Neuronal stem cell (in vitro differentiated cells): Measurements from ENCODE around the gene NEU4.
A peak's percentile ranks its signal among the peaks of the same experiment; 100 is the strongest.
"Not testable (repeated sequence)": the region's sequence is repeated elsewhere in the genome, so short reads cannot be mapped to it uniquely, and the experiment has no call there.

Experiments used
- DNase-seq: peaks from one replicate; pipeline ENCODE4 v3.0.0-alpha.2; 2013; ENCODE audit warnings: low spot score
- H2AFZ ChIP-seq: one replicate; pipeline ENCODE4 v1.6.1; 2013; ENCODE audit warnings: mild to moderate bottlenecking, low read length, inconsistent platforms
- H2AK5ac ChIP-seq: 2 replicates; pipeline ENCODE4 v1.6.1; 2013; ENCODE audit warnings: low read depth, mild to moderate bottlenecking, inconsistent platforms, low read length, moderate library complexity, mixed read lengths
- H2BK120ac ChIP-seq: 2 replicates; pipeline ENCODE4 v1.6.1; 2013; ENCODE audit warnings: low read depth, mild to moderate bottlenecking, inconsistent platforms, low read length, moderate library complexity, mixed read lengths
- H2BK12ac ChIP-seq: one replicate; pipeline ENCODE4 v1.6.1; 2013; ENCODE audit warnings: low read length, inconsistent platforms
- H2BK15ac ChIP-seq: 2 replicates; pipeline ENCODE4 v1.6.1; 2013; ENCODE audit warnings: mild to moderate bottlenecking, low read length, inconsistent platforms, mixed read lengths
- H2BK5ac ChIP-seq: one replicate; pipeline ENCODE4 v1.6.1; 2013; ENCODE audit warnings: inconsistent platforms, mild to moderate bottlenecking, low read length, moderate library complexity
- H3K14ac ChIP-seq: one replicate; pipeline ENCODE4 v1.6.1; 2013; ENCODE audit warnings: low read length, inconsistent platforms
- H3K18ac ChIP-seq: 2 replicates; pipeline ENCODE4 v1.6.1; 2013; ENCODE audit warnings: low read length, inconsistent platforms
- H3K23ac ChIP-seq: 2 replicates; pipeline ENCODE4 v1.6.1; 2013; ENCODE audit warnings: low read depth, mild to moderate bottlenecking, mixed read lengths, low read length, inconsistent platforms; ENCODE audit not compliant: poor library complexity
- H3K27ac ChIP-seq: replicated peaks from 3 replicates; pipeline ENCODE4 v1.5.1; 2013; ENCODE audit warnings: low read length, inconsistent platforms
- H3K27me3 ChIP-seq, 3 experiments: 2 replicates each; pipeline ENCODE4 v1.6.1; 2013; ENCODE audit warnings: low read length in 3 of 3, mild to moderate bottlenecking in 2 of 3, inconsistent platforms in 1 of 3, low read depth in 1 of 3, mixed read lengths in 1 of 3, moderate library complexity in 1 of 3; ENCODE audit not compliant: control insufficient read depth in 3 of 3, insufficient read depth in 3 of 3
- H3K36me3 ChIP-seq, 2 donors: replicated peaks in 1 of 2; 2 replicates each; pipeline ENCODE4 v1.6.1; 2013; ENCODE audit warnings: low read length in 2 of 2; ENCODE audit not compliant: control insufficient read depth in 2 of 2, insufficient read depth in 2 of 2
- H3K4ac ChIP-seq: 2 replicates; pipeline ENCODE4 v1.6.1; 2013; ENCODE audit warnings: inconsistent platforms, mild to moderate bottlenecking, low read length, moderate library complexity
- H3K4me1 ChIP-seq, 2 donors: 1 replicate in 1 of 2; 2 replicates in 1 of 2; pipeline ENCODE4 v1.6.1; 2013; ENCODE audit warnings: low read length in 2 of 2, low read depth in 1 of 2; ENCODE audit not compliant: control insufficient read depth in 2 of 2, insufficient read depth in 1 of 2
- H3K4me2 ChIP-seq: one replicate; pipeline ENCODE4 v1.6.1; 2013; ENCODE audit warnings: mild to moderate bottlenecking, low read length, inconsistent platforms; ENCODE audit not compliant: insufficient read depth, poor library complexity, severe bottlenecking
- H3K4me3 ChIP-seq, 2 donors: 2 replicates each; pipeline ENCODE4 v1.5.1; 2013; ENCODE audit warnings: low read length in 2 of 2, mild to moderate bottlenecking in 2 of 2, inconsistent platforms in 1 of 2, moderate library complexity in 1 of 2
- H3K79me1 ChIP-seq: one replicate; pipeline ENCODE4 v1.6.1; 2013; ENCODE audit warnings: low read depth, mild to moderate bottlenecking, inconsistent platforms, low read length, moderate library complexity
- H3K9ac ChIP-seq: one replicate; pipeline ENCODE4 v1.6.1; 2013; ENCODE audit warnings: mild to moderate bottlenecking, low read depth, low read length, inconsistent platforms; ENCODE audit not compliant: poor library complexity
- H3K9me3 ChIP-seq, 2 donors: replicated peaks in 1 of 2; 2 replicates each; pipeline versions ENCODE3 to v1.6.1; 2013; ENCODE audit warnings: low read length in 2 of 2, mild to moderate bottlenecking in 2 of 2, inconsistent platforms in 1 of 2, low read depth in 1 of 2, mixed read lengths in 1 of 2, moderate library complexity in 1 of 2; ENCODE audit not compliant: control insufficient read depth in 2 of 2, insufficient read depth in 1 of 2
- H4K8ac ChIP-seq: one replicate; pipeline ENCODE4 v1.6.1; 2013; ENCODE audit warnings: low read depth, mild to moderate bottlenecking, inconsistent platforms, low read length, moderate library complexity
- H4K91ac ChIP-seq: one replicate; pipeline ENCODE4 v1.6.1; 2013; ENCODE audit warnings: low read length, low read depth, mild to moderate bottlenecking, inconsistent platforms; ENCODE audit not compliant: poor library complexity
- WGBS, 2 donors: extraction: QIAGEN DNeasy Blood & Tissue Kit; methylation state at CpG; one replicate each; pipeline ENCODE4 v1.1.7; 2013; ENCODE audit warnings: missing lambda C conversion rate in 2 of 2, mixed read lengths in 1 of 2; ENCODE audit not compliant: insufficient read length in 2 of 2, insufficient replicate concordance in 1 of 2; ENCODE audit errors: extremely low coverage in 2 of 2; 5-methylcytosine and 5-hydroxymethylcytosine counted together

NEU4 gene

DNA sequence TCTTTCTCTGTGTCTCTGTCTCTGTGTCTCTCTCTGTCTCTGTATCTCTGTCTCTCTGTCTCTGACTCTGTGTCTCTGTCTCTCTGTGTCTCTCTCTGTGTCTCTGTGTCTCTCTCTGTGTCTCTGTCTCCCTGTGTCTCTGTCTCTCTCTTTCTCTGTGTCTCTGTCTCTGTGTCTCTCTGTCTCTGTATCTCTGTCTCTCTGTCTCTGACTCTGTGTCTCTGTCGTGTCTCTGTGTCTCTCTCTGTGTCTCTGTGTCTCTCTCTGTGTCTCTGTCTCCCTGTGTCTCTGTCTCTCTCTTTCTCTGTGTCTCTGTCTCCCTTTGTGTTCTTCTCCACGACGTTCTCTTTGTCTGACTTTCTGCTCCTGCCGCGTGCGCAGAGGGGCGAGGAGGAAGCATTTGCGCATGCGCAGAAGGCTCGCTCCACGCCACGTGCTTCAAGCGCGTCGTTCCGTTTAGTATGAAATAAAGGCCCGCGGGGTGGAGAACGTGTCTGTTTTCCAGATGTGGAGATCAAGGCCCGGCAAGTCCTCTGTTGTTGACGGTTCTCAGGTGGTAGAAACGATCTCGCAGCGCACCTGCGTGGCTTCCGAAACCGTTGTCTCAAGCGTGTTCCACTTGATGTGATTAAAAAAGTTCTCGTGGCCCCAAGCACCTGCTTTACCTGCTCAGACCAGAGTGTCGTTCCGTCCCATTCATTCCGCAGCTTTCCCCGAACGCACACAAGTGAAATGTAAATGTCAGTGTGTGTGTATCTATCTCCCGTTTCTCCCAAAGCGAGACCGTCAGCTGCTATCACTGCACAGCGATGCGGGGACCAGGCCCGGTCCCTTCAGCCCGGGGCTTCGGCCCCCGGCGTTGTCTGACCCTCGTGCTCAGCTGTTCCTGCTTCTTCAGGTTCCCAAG lies 14.8 kb downstream of the NEU4 start:
- WGBS, 2 donors, result no CpG with 5 or more reads among the region's 45 CpGs
- not testable (repeated sequence) for H4K91ac ChIP-seq, DNase-seq

DNA sequence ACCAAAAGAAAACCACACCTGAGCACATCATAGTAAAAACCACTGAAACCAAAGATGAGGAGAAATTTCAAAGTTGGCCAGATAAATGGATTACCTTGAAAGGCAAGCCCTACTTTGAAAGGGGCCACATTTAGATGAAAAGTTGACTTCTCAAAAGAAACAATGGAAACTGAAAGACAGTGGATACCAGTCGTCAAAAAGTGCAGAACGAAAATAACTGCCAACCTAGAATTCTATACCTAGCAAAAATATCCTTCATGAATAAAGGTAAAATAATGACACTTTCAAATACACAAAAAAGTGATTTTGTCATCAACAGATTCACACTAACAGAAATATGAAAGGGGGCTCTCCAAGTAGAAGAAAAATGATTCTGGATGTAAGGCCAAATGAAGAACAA lies 18.4 kb downstream of the NEU4 start:
- Histone ChIP-seq H2AK5ac (no peak overlapping the region), H3K4me1 (no peaks in the 10 kb centered on the region), H3K4me2 (no peak overlapping the region), H3K18ac (no peak overlapping the region), H2AFZ (no peak overlapping the region), H4K8ac (no peak overlapping the region), H3K27me3 (no peaks in the 10 kb centered on the region), H3K79me1 (no peaks in the 10 kb centered on the region), H4K91ac (no peak overlapping the region), H2BK5ac (no peak overlapping the region), H3K14ac (no peak overlapping the region), H3K27ac (no peak overlapping the region), H2BK120ac (no peak overlapping the region), H3K9me3 (peaks cover 9 to 11% of the 10 kb centered on the region in 2 donors), H3K4me3 (no peak overlapping the region), H3K36me3 (no peaks in the 10 kb centered on the region), H3K9ac (no peak overlapping the region), H3K4ac (no peak overlapping the region), H3K23ac (no peak overlapping the region), H2BK15ac (no peak overlapping the region), H2BK12ac (no peak overlapping the region)
- no CpG with 5 or more reads among the region's 2 CpGs for WGBS, 2 donors
- no peak for DNase-seq

More for the DNA sequence above, 14.8 kb downstream of the NEU4 start:
- not testable (repeated sequence) for H2AFZ ChIP-seq, H3K4me3 ChIP-seq, H3K9ac ChIP-seq, H3K4me2 ChIP-seq, H3K27me3 ChIP-seq, H3K79me1 ChIP-seq, H2BK12ac ChIP-seq, H3K18ac ChIP-seq, H2BK15ac ChIP-seq, H3K23ac ChIP-seq, H3K4ac ChIP-seq, H3K36me3 ChIP-seq, H2BK120ac ChIP-seq, H3K4me1 ChIP-seq, H3K9me3 ChIP-seq, H2BK5ac ChIP-seq, H3K14ac ChIP-seq, H4K8ac ChIP-seq, H2AK5ac ChIP-seq
- peak overlapping the region; percentile 18 for H3K27ac ChIP-seq

DNA sequence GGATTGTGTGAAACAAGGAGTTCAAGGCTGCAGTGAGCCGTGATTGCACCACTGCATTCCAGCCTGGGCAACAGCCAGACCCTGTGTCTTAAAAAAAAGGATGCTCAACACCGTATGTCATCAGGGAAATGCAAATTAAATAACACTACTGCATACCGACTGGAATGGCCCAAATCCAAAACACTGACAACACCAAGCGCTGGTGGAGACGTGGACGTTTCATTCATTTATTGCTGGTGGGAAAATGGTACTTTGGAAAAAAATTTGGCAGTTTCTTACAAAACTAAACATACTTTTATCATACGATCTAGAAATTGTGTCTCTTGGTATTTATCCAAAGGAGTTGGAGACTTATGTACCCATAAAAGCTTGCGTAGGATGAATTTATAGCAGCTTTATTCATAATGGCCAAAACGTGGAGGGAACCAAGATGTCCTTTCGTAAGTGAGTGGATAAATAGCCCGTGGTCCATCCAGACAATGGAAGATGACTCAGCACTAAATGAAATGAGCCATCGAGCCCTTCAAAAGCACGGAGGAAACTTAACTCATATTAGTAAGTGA lies 24.2 kb downstream of the NEU4 start:
- H3K36me3 ChIP-seq, result no peaks in the 10 kb centered on the region
- no peak overlapping the region for H3K9ac ChIP-seq
- no peak overlapping the region for H3K18ac ChIP-seq
- H3K79me1 ChIP-seq, result no peaks in the 10 kb centered on the region
- H2BK15ac ChIP-seq, result no peak overlapping the region
- no peak overlapping the region for H2BK120ac ChIP-seq
- H3K23ac ChIP-seq, result no peak overlapping the region
- H2AFZ ChIP-seq, result no peak overlapping the region
- no peak overlapping the region for H3K4ac ChIP-seq
- H3K9me3 ChIP-seq, result peaks cover 0 to 9% of the 10 kb centered on the region in 2 donors
- peaks cover 0 to 8% (median 0%) of the 10 kb centered on the region in 3 experiments for H3K27me3 ChIP-seq
- H2BK12ac ChIP-seq, result no peak overlapping the region
- no peak overlapping the region for H3K14ac ChIP-seq
- H4K91ac ChIP-seq, result no peak overlapping the region
- no peak overlapping the region for H2AK5ac ChIP-seq
- DNase-seq, result no peak
- H3K4me1 ChIP-seq, result no peaks in the 10 kb centered on the region
- no CpG with 5 or more reads among the region's 13 CpGs for WGBS, 2 donors
- no peak overlapping the region for H3K27ac ChIP-seq
- no peak overlapping the region for H3K4me3 ChIP-seq
- no peak overlapping the region for H4K8ac ChIP-seq
- H3K4me2 ChIP-seq, result no peak overlapping the region
- no peak overlapping the region for H2BK5ac ChIP-seq

DNA sequence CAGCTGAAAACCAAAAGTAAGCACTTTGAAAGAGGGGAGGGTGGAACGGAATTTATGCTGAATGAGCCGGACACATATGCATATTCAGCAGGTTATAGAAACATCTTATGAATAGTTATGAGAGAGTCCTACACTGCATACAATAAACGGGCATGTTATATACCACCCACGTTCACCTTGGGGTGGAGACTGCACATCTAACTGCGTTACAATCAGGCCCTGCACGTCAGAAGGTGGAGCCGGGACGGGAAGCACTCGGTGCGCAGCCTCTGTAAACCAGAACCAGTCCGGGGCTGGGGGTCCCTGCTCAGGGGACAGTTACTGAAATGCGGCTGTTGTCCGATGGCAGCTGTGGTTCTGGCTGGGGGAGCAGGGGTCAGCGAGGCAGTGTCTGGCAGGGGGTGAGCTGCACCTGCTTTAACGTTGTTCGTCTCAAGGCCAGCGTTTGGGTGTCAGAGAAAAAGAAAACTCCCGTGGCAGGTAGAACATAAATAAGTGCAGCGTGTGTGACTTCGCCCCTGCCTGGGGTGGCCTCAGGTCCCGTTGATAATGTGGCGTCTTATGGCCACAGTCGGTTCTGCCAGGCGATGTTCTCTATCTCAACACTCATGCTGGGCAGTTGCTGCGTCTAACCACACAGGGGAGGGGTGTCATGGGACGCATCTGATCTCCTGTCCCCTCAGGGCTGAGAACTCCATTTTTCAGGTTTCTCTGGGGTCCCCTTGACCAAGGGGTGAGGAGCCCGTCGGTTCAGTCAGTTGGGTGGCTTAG lies 24.9 kb downstream of the NEU4 start:
- H2AK5ac ChIP-seq, H3K4me3 ChIP-seq, H4K8ac ChIP-seq, H3K27ac ChIP-seq, H3K4ac ChIP-seq, H3K27me3 ChIP-seq, H2BK120ac ChIP-seq, DNase-seq, H2BK12ac ChIP-seq, H3K4me1 ChIP-seq, H3K9ac ChIP-seq, H3K79me1 ChIP-seq, H2BK15ac ChIP-seq, H3K4me2 ChIP-seq, H3K23ac ChIP-seq, H3K36me3 ChIP-seq, H2AFZ ChIP-seq, H3K9me3 ChIP-seq, H4K91ac ChIP-seq, H2BK5ac ChIP-seq, H3K14ac ChIP-seq: not testable (repeated sequence)
- WGBS, 2 donors, result no CpG with 5 or more reads among the region's 28 CpGs
- peak overlapping the region; percentile 48 for H3K18ac ChIP-seq
